Osteocyte (in vitro differentiated cells): ENCODE data around the gene CALHM4. TPM values are rescaled to one million over a fixed set of nuclear protein-coding genes. Genes with fewer than 3 reads are reported as not detected.
"Not testable (repeated sequence)": the region's sequence is repeated elsewhere in the genome, so short reads cannot be mapped to it uniquely, and the experiment has no call there.

ENCODE experiments used
- DNase-seq: peaks from one replicate; pipeline ENCODE4 v3.0.0; 2021; ENCODE audit warnings: mixed read lengths; ENCODE audit not compliant: unreplicated experiment; ENCODE audit errors: extremely low spot score
- H3K27ac Mint-ChIP-seq: one replicate; pipeline ENCODE4 v1.8.0; 2021; ENCODE audit warnings: mild to moderate bottlenecking, mixed read lengths; ENCODE audit not compliant: unreplicated experiment
- H3K27me3 Mint-ChIP-seq: one replicate; pipeline ENCODE4 v1.8.0; 2021; ENCODE audit warnings: mixed read lengths; ENCODE audit not compliant: unreplicated experiment
- H3K36me3 Mint-ChIP-seq: one replicate; pipeline ENCODE4 v1.8.0; 2021; ENCODE audit warnings: mixed read lengths; ENCODE audit not compliant: unreplicated experiment
- H3K4me1 Mint-ChIP-seq: one replicate; pipeline ENCODE4 v1.8.0; 2021; ENCODE audit warnings: mixed read lengths; ENCODE audit not compliant: unreplicated experiment
- H3K4me3 Mint-ChIP-seq: one replicate; pipeline ENCODE4 v1.8.0; 2021; ENCODE audit warnings: mild to moderate bottlenecking, moderate library complexity, mixed read lengths; ENCODE audit not compliant: unreplicated experiment
- H3K9me3 Mint-ChIP-seq: one replicate; pipeline ENCODE4 v1.8.0; 2021; ENCODE audit warnings: mixed read lengths; ENCODE audit not compliant: unreplicated experiment
- total RNA-seq: library from RNA; stranded (reverse); gene quantifications from 2 replicates; pipeline ENCODE4 v1.2.1, GENCODE V29; 2021
- TF ChIP-seq, protein P1 (sequence below): fragments of 200-600 bp; sonication (generic); IDR thresholded peaks from 2 replicates; pipeline ENCODE4 v1.5.0; 2021; ENCODE audit warnings: antibody characterized with exemption, mild to moderate bottlenecking, moderate library complexity

CALHM4 gene
- total RNA-seq, 1 donor from 2014 or later, result not detected

DNA sequence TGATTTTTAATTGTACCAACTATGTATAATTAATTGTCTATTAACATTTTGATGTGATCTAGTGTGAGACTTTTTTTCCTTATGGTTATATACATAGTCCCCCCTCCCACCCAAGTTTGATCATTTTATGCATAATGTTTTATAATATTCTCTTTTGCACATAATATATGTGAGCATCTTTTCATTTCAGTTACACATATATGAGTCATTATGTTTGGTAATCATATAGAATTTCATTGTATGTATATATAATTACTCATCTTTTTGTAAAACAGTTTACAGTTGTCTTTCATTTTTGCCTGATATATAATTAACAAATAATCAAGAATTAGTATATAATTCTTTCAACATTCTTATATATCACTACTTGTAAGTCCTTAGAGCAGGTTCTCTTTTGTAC is 32.7 kb downstream of the CALHM4 start:
- Mint-ChIP-seq H3K4me1 (no peaks in the 10 kb centered on the region), H3K27me3 (no peaks in the 10 kb centered on the region), H3K9me3 (no peaks in the 10 kb centered on the region), H3K27ac (no peak overlapping the region), H3K4me3 (no peak overlapping the region), H3K36me3 (peaks cover 41% of the 10 kb centered on the region)
- no peak for DNase-seq
- TF ChIP-seq, protein P1, sequence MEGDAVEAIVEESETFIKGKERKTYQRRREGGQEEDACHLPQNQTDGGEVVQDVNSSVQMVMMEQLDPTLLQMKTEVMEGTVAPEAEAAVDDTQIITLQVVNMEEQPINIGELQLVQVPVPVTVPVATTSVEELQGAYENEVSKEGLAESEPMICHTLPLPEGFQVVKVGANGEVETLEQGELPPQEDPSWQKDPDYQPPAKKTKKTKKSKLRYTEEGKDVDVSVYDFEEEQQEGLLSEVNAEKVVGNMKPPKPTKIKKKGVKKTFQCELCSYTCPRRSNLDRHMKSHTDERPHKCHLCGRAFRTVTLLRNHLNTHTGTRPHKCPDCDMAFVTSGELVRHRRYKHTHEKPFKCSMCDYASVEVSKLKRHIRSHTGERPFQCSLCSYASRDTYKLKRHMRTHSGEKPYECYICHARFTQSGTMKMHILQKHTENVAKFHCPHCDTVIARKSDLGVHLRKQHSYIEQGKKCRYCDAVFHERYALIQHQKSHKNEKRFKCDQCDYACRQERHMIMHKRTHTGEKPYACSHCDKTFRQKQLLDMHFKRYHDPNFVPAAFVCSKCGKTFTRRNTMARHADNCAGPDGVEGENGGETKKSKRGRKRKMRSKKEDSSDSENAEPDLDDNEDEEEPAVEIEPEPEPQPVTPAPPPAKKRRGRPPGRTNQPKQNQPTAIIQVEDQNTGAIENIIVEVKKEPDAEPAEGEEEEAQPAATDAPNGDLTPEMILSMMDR, result no peak

DNA sequence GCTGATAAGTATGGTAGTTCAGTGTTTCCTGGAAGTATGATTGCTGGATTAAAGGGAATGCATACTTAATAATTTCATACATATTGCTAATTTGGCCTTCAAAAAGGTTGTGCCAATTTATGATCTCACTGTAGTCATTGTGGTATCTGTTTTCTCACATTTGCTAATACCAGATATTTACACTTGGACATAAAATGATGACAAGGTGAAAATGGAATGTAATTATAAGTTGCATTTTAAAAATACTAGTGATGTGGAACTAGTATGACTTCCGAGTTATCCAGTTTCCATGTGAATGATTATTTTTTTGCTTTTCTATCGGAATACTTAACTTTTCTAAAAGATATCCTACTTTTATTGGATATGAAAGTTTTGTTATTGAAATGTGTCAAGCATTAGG is 33.2 kb downstream of the CALHM4 start:
- H3K36me3 Mint-ChIP-seq, result peaks cover 42% of the 10 kb centered on the region
- DNase-seq, result no peak
- no peaks in the 10 kb centered on the region for H3K4me1 Mint-ChIP-seq
- no peaks in the 10 kb centered on the region for H3K27me3 Mint-ChIP-seq
- TF ChIP-seq, protein P1, result no peak
- H3K27ac Mint-ChIP-seq, result no peak overlapping the region
- no peak overlapping the region for H3K4me3 Mint-ChIP-seq
- no peaks in the 10 kb centered on the region for H3K9me3 Mint-ChIP-seq

DNA sequence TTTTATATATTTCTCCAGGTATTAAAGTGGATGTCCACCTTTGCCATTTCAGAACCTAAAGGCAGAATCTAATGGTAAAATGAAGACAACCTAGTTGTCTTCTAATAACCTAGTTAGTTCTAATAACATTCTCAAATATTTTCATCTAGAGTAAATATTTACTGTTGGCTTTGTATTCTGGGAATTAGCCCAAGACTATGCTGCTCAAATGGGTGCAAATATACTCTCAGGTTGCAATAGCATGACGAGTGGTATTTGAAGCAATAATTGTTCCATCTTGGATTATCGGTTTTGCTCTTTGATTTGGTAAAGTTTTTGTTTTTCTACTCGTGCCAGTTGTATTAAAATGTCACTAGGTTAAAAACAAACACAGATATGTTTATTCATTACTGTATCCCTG is 41.7 kb downstream of the CALHM4 start:
- Mint-ChIP-seq H3K27ac (no peak overlapping the region), H3K27me3 (no peaks in the 10 kb centered on the region), H3K4me1 (no peaks in the 10 kb centered on the region), H3K9me3 (no peaks in the 10 kb centered on the region), H3K4me3 (no peak overlapping the region), H3K36me3 (peaks cover 46% of the 10 kb centered on the region)
- TF ChIP-seq, protein P1, result no peak
- no peak for DNase-seq

DNA sequence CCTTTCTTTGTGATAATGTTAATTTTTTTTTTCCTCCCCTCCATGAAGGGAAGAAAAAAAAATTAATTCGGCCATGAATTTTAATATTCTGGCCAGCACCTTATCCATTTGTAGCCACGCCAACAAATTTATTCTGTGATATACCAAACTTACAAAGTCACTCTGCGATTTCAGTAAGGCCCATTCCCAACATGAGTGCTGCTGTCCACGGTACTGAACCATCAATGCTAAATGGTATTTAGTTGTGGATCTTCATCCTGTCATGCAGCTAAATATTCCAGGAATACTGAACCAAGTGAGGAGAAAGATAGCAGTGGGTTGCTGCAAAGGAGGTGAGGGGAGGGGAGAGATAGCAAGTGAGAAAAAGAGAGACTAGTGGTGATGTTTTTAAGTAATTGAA is 43.3 kb downstream of the CALHM4 start:
- H3K27me3 Mint-ChIP-seq, result no peaks in the 10 kb centered on the region

DNA sequence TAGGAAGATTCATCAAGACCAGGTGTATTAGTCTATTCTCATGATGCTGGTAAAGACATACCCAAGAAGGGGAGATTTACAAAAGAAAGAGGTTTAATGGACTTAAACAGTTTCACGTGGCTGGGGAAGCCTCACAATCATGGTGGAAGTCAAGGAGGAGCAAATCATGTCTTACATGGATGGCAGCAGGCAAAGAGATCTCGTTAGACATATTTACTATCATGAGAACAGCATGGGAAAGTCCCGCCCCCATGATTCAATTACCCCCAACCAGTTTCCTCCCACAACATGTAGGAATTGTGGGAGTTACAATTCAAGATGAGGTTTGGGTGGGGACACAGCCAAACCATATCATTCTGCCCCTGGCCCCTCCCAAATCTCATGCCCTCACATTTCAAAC is 50.4 kb downstream of the CALHM4 start:
- H3K36me3 Mint-ChIP-seq, H3K27ac Mint-ChIP-seq, H3K4me1 Mint-ChIP-seq, H3K4me3 Mint-ChIP-seq, H3K27me3 Mint-ChIP-seq, DNase-seq, H3K9me3 Mint-ChIP-seq: not testable (repeated sequence)

More for the DNA sequence above, 43.3 kb downstream of the CALHM4 start:
- no peaks in the 10 kb centered on the region for H3K4me1 Mint-ChIP-seq
- no peak overlapping the region for H3K4me3 Mint-ChIP-seq
- no peak overlapping the region for H3K27ac Mint-ChIP-seq
- TF ChIP-seq, protein P1, result no peak
- no peaks in the 10 kb centered on the region for H3K9me3 Mint-ChIP-seq
- peaks cover 38% of the 10 kb centered on the region for H3K36me3 Mint-ChIP-seq
- no peak for DNase-seq

DNA sequence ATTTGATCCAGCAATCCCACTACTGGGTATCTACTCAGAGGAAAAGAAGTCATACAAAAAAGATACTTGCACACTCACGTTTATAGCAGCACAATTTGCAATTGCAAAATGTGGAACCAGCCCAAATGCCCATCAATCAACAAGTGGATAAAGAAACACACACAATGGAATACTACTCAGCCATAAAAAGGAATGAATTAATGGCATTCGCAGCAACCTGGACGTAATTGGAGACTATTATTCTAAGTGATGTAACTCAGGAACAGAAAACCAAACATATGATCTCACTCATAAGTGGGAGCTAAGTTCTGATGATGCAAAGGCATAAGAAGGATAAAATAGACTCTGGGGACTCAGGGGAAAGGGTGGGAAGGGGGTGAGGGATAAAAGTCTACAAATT is 51.3 kb downstream of the CALHM4 start:
- H3K9me3 Mint-ChIP-seq, H3K4me3 Mint-ChIP-seq, H3K4me1 Mint-ChIP-seq, H3K27ac Mint-ChIP-seq, H3K36me3 Mint-ChIP-seq, DNase-seq, H3K27me3 Mint-ChIP-seq: not testable (repeated sequence)
